ENCODE data around the gene CNTNAP5. TPM values are rescaled to one million over a fixed set of nuclear protein-coding genes. Genes with fewer than 3 reads are reported as not detected.

Gene CNTNAP5
- total and polyA plus RNA-seq, 3 donors from 2014 or later: 0.29 to 0.39 (median 0.31) TPM

- no peaks in the 10 kb centered on the region for H3K27me3 ChIP-seq
- no peak overlapping the region for H3K4me3 ChIP-seq
- 65 to 66% methylated on average over 7 of the region's 7 CpGs for WGBS, 2 donors
- intact Hi-C loops (cut with DNase I; ENCODE audit: low total_unique reads): no loop called here
- TF ChIP-seq CTCF (IDR thresholded peaks at IDR 0.05) (no peak), POLR2A (IDR thresholded peaks at IDR 0.05) (no peak)
- H3K36me3 ChIP-seq (ENCODE audit: low read depth, missing control alignments): no peaks in the 10 kb centered on the region
- H3K9me3 ChIP-seq: no peaks in the 10 kb centered on the region
- no peak for DNase-seq
- no peaks in the 10 kb centered on the region for H3K4me1 ChIP-seq
- H3K27ac ChIP-seq: no peak overlapping the region
Observed at GRCh38 chr2:124533226-124533954, 508.3 kb downstream of the CNTNAP5 start.

- H3K36me3 ChIP-seq (ENCODE audit: low read depth, missing control alignments): no peaks in the 10 kb centered on the region
- no peaks in the 10 kb centered on the region for H3K9me3 ChIP-seq
- TF ChIP-seq POLR2A (IDR thresholded peaks at IDR 0.05) (no peak), CTCF (IDR thresholded peaks at IDR 0.05) (no peak)
- WGBS, 2 donors: 77 to 80% methylated on average over 2 of the region's 2 CpGs
- DNase-seq: no peak
- intact Hi-C loops (cut with DNase I; ENCODE audit: low total_unique reads): no loop called here
- H3K27ac ChIP-seq: no peak overlapping the region
- no peak overlapping the region for H3K4me3 ChIP-seq
- no peaks in the 10 kb centered on the region for H3K27me3 ChIP-seq
- H3K4me1 ChIP-seq: no peaks in the 10 kb centered on the region
Observed at GRCh38 chr2:124534028-124534427, 508.9 kb downstream of the CNTNAP5 start.

GRCh38 chr2:124535816-124536215 is 510.7 kb downstream of the CNTNAP5 start:
- Histone ChIP-seq H3K27ac (no peak overlapping the region), H3K27me3 (no peaks in the 10 kb centered on the region), H3K9me3 (no peaks in the 10 kb centered on the region), H3K36me3 (ENCODE audit: low read depth, missing control alignments) (no peaks in the 10 kb centered on the region), H3K4me1 (no peaks in the 10 kb centered on the region), H3K4me3 (no peak overlapping the region)
- intact Hi-C loops (cut with DNase I; ENCODE audit: low total_unique reads): no loop called here
- WGBS, 2 donors: 83 to 90% methylated on average over 3 of the region's 3 CpGs
- no peak for DNase-seq
- TF ChIP-seq POLR2A (IDR thresholded peaks at IDR 0.05) (no peak), CTCF (IDR thresholded peaks at IDR 0.05) (no peak)

GRCh38 chr2:124536591-124536990 is 511.5 kb downstream of the CNTNAP5 start:
- DNase-seq: no peak
- Histone ChIP-seq H3K4me3 (no peak overlapping the region), H3K27ac (no peak overlapping the region), H3K4me1 (no peaks in the 10 kb centered on the region), H3K36me3 (ENCODE audit: low read depth, missing control alignments) (no peaks in the 10 kb centered on the region), H3K27me3 (no peaks in the 10 kb centered on the region), H3K9me3 (no peaks in the 10 kb centered on the region)
- intact Hi-C loops (cut with DNase I; ENCODE audit: low total_unique reads): no loop called here
- 76% methylated on average over 5 of the region's 5 CpGs for WGBS, 2 donors
- TF ChIP-seq POLR2A (IDR thresholded peaks at IDR 0.05) (no peak), CTCF (IDR thresholded peaks at IDR 0.05) (no peak)

GRCh38 chr2:124538549-124538948 is 513.5 kb downstream of the CNTNAP5 start:
- H3K9me3 ChIP-seq: no peaks in the 10 kb centered on the region
- no peak overlapping the region for H3K4me3 ChIP-seq
- TF ChIP-seq CTCF (IDR thresholded peaks at IDR 0.05) (no peak), POLR2A (IDR thresholded peaks at IDR 0.05) (no peak)
- H3K36me3 ChIP-seq (ENCODE audit: low read depth, missing control alignments): no peaks in the 10 kb centered on the region
- no peaks in the 10 kb centered on the region for H3K4me1 ChIP-seq
- no peak for DNase-seq
- intact Hi-C loops (cut with DNase I; ENCODE audit: low total_unique reads): no loop called here
- no peak overlapping the region for H3K27ac ChIP-seq
- no peaks in the 10 kb centered on the region for H3K27me3 ChIP-seq
- WGBS, 2 donors: 83 to 96% methylated on average over 2 of the region's 2 CpGs
